HEK293T (cell line): Measurements from ENCODE around the gene FKBP1B.

Source experiments
- FOXA1 ChIP-seq: fragments of 450-650 bp; IDR thresholded peaks from 2 replicates; pipeline ENCODE4 v1.6.1; 2016; ENCODE audit warnings: mild to moderate bottlenecking
- SUZ12 ChIP-seq: fragments of 450-650 bp; IDR thresholded peaks from 2 replicates; pipeline ENCODE4 v1.6.1; 2016; ENCODE audit warnings: mild to moderate bottlenecking
- ZNF384 ChIP-seq: fragments of 450-650 bp; IDR thresholded peaks from 2 replicates; pipeline ENCODE4 v1.6.1; 2016

DNA sequence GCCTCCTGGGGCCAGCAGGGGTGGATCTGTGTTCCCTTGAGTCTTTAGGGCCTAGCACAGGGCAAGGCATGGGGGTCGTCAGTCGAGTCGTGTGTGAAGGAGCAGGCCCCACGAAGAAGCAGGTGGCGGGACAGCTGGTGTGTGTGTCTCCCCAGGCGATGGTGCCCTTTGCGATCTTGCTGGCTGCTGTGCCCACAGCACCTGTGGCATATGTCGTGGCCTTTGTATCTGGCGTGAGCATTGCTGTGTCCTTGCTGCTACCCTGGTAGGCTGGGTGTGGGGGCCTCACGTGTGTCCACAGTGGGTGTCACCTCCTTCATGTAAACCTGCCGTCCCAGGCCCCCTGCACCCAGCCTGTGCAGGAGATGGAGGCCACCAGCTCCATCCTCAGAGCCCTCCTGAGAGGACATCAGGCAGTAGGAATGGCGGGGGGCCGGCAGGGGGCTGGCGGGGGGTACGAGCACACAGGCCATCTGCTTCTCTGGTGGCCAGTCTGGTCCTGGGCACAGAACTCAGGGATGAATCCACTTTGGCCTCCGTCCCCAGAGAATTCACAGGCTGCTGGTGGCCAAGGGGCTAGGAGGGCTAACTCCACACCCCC is 26.5 kb upstream of the FKBP1B start:
- TF ChIP-seq FOXA1 (no peak), SUZ12 (no peak), ZNF384 (no peak)
